Progenitor cell of endocrine pancreas (in vitro differentiated cells): ENCODE results near the gene HSD17B4. TPM values are rescaled to one million over a fixed set of nuclear protein-coding genes. Genes with fewer than 3 reads are reported as not detected.
"Not testable (repeated sequence)": the region's sequence is repeated elsewhere in the genome, so short reads cannot be mapped to it uniquely, and the experiment has no call there.

Experiments used
- DNase-seq: peaks from one replicate; pipeline ENCODE4 v3.0.0; 2021; ENCODE audit warnings: low spot score; ENCODE audit not compliant: unreplicated experiment
- H3K27ac Mint-ChIP-seq: 2 replicates; pipeline ENCODE4 v1.8.0; 2021; ENCODE audit warnings: mild to moderate bottlenecking, moderate library complexity, mixed read lengths
- H3K27me3 Mint-ChIP-seq: 2 replicates; pipeline ENCODE4 v1.8.0; 2021; ENCODE audit warnings: mixed read lengths
- H3K36me3 Mint-ChIP-seq: 2 replicates; pipeline ENCODE4 v1.8.0; 2022; ENCODE audit warnings: mixed read lengths; ENCODE audit not compliant: insufficient read depth
- H3K4me1 Mint-ChIP-seq: 2 replicates; pipeline ENCODE4 v1.8.0; 2021; ENCODE audit warnings: low read depth, mixed read lengths
- H3K4me3 Mint-ChIP-seq: 2 replicates; pipeline ENCODE4 v1.8.0; 2021; ENCODE audit warnings: low read depth, mild to moderate bottlenecking, moderate library complexity, mixed read lengths
- H3K9me3 Mint-ChIP-seq: 2 replicates; pipeline ENCODE4 v1.8.0; 2021; ENCODE audit warnings: low read depth, mixed read lengths
- CTCF ChIP-seq: fragments of 200-600 bp; sonication (generic); IDR thresholded peaks from one replicate; pipeline ENCODE4 v1.5.0; 2021; ENCODE audit warnings: antibody characterized with exemption, mild to moderate bottlenecking; ENCODE audit not compliant: unreplicated experiment
- total RNA-seq: library from RNA; stranded (reverse); gene quantifications from 2 replicates; pipeline ENCODE4 v1.2.1, GENCODE V29; 2021

Gene HSD17B4
- total RNA-seq, 1 donor from 2014 or later, result 248 TPM

GRCh38 chr5:119409235-119409815 is 43.0 kb upstream of the HSD17B4 start:
- Mint-ChIP-seq H3K27me3 (no peaks in the 10 kb centered on the region), H3K27ac (no peak overlapping the region), H3K4me3 (no peak overlapping the region), H3K36me3 (no peaks in the 10 kb centered on the region), H3K4me1 (peaks cover 3% of the 10 kb centered on the region), H3K9me3 (peaks cover 3% of the 10 kb centered on the region)
- TF ChIP-seq CTCF, result no peak
- DNase-seq, result no peak

- no peaks in the 10 kb centered on the region for H3K27me3 Mint-ChIP-seq
- H3K4me1 Mint-ChIP-seq, result peaks cover 3% of the 10 kb centered on the region
- no peak overlapping the region for H3K27ac Mint-ChIP-seq
- no peaks in the 10 kb centered on the region for H3K36me3 Mint-ChIP-seq
- DNase-seq, result no peak
- H3K9me3 Mint-ChIP-seq, result peaks cover 3% of the 10 kb centered on the region
- TF ChIP-seq CTCF, result no peak
- no peak overlapping the region for H3K4me3 Mint-ChIP-seq
These were observed 41.7 kb upstream of the HSD17B4 start for GRCh38 chr5:119410448-119411159.

- H3K27me3 Mint-ChIP-seq, result no peaks in the 10 kb centered on the region
- H3K27ac Mint-ChIP-seq, result peak overlapping the region; percentile 10
- peak overlapping the region; percentile 77 for H3K4me3 Mint-ChIP-seq
- no peaks in the 10 kb centered on the region for H3K36me3 Mint-ChIP-seq
- H3K9me3 Mint-ChIP-seq, result peaks cover 3% of the 10 kb centered on the region
- DNase-seq, result peak; percentile 24
- peaks cover 3% of the 10 kb centered on the region for H3K4me1 Mint-ChIP-seq
- TF ChIP-seq CTCF, result peak; percentile 91
These were observed 40.7 kb upstream of the HSD17B4 start for GRCh38 chr5:119411361-119412278.

- no peak for DNase-seq
- no peak overlapping the region for H3K27ac Mint-ChIP-seq
- no peaks in the 10 kb centered on the region for H3K36me3 Mint-ChIP-seq
- peaks cover 3% of the 10 kb centered on the region for H3K9me3 Mint-ChIP-seq
- peak overlapping the region; percentile 77 for H3K4me3 Mint-ChIP-seq
- no peak for TF ChIP-seq CTCF
- no peaks in the 10 kb centered on the region for H3K27me3 Mint-ChIP-seq
- H3K4me1 Mint-ChIP-seq, result peaks cover 3% of the 10 kb centered on the region
These were observed 39.7 kb upstream of the HSD17B4 start for GRCh38 chr5:119412279-119413227.

GRCh38 chr5:119414124-119414734 is 38.1 kb upstream of the HSD17B4 start:
- H3K27me3 Mint-ChIP-seq, H3K9me3 Mint-ChIP-seq, H3K4me3 Mint-ChIP-seq, DNase-seq, H3K36me3 Mint-ChIP-seq, H3K27ac Mint-ChIP-seq, H3K4me1 Mint-ChIP-seq: not testable (repeated sequence)
